GM12878 (cell line): ENCODE results near the gene YARS2. TPM values are rescaled to one million over a fixed set of nuclear protein-coding genes. Genes with fewer than 3 reads are reported as not detected.

ENCODE experiments used
- ATAC-seq: fragments of 200-7000 bp; cut with Tn5 transposase; 3 replicates; pipeline ENCODE4 v1.9.1; 2020; ENCODE audit warnings: mild to moderate bottlenecking, moderate library complexity
- BruUV-seq: library from RNA; stranded (reverse); fragments of 400-500 nt; replicated peaks from 2 replicates; lab custom pipeline; 2021; lab: Mats Ljungman, UMichigan
- CTCF ChIA-PET: fragments of 300-600 bp; sonication (Branson Sonifier 250); formaldehyde crosslinking; extraction: SDS; loops from one replicate; lab custom pipeline; 2021; ENCODE audit warnings: inconsistent platforms; lab: Yijun Ruan, JAX
- POLR2A ChIA-PET: fragments of 350-600 bp; formaldehyde crosslinking; extraction: SDS; loops from one replicate; lab custom pipeline; 2021; ENCODE audit warnings: inconsistent platforms; lab: Charles Lee
- RAD21 ChIA-PET: fragments of 300-600 bp; sonication (Branson Sonifier 250); formaldehyde crosslinking; loops from one replicate; lab custom pipeline; 2023; ENCODE audit warnings: antibody characterized with exemption; ENCODE audit not compliant: unreplicated experiment; lab: Charles Lee
- SMC1A ChIA-PET: fragments of 300-600 bp; sonication (Branson Sonifier 250); formaldehyde crosslinking; loops from one replicate; lab custom pipeline; 2023; ENCODE audit not compliant: unreplicated experiment, uncharacterized antibody; lab: Charles Lee
- DNase-seq: peaks from one replicate; pipeline ENCODE4 v3.0.0-alpha.2; 2011; ENCODE audit warnings: low read depth, low spot score
- FAIRE-seq: peaks from 3 replicates; lab custom pipeline; 2011; peaks lifted over from hg19 to GRCh38; lab: Jason Lieb, UNC
- H2AFZ ChIP-seq: 2 replicates; pipeline ENCODE4 v1.6.0; 2011; ENCODE audit warnings: low read depth, low read length, control low read depth; ENCODE audit not compliant: control insufficient read depth
- H3K27ac ChIP-seq: 2 replicates; pipeline ENCODE4 v1.5.1; 2011; ENCODE audit warnings: control low read depth; ENCODE audit not compliant: control insufficient read depth, insufficient read depth
- H3K27me3 ChIP-seq, 2 experiments: replicated peaks in 1 of 2; 2 replicates each; pipeline versions ENCODE4 v1.6.0 to v1.6.1; 2011; ENCODE audit warnings: low read length in 1 of 2; ENCODE audit not compliant: control insufficient read depth in 2 of 2, insufficient read depth in 2 of 2
- H3K36me3 ChIP-seq, 2 experiments: 2 replicates each; pipeline ENCODE4 v1.5.1; 2011; ENCODE audit warnings: low read length in 1 of 2; ENCODE audit not compliant: control insufficient read depth in 2 of 2, insufficient read depth in 2 of 2
- H3K4me1 ChIP-seq: 2 replicates; pipeline ENCODE4 v1.6.1; 2011; ENCODE audit warnings: mild to moderate bottlenecking, low read length, moderate library complexity, mixed read lengths; ENCODE audit not compliant: control insufficient read depth, insufficient read depth
- H3K4me2 ChIP-seq: 2 replicates; pipeline ENCODE4 v1.6.0; 2011; ENCODE audit warnings: control low read depth; ENCODE audit not compliant: control insufficient read depth, insufficient read depth
- H3K4me3 ChIP-seq: fragments of 200-600 bp; sonication (generic); 2 replicates; pipeline ENCODE4 v1.5.1; 2016
- H3K79me2 ChIP-seq: 2 replicates; pipeline ENCODE4 v1.6.0; 2011; ENCODE audit warnings: low read length; ENCODE audit not compliant: control insufficient read depth, insufficient read depth
- H3K9ac ChIP-seq: 2 replicates; pipeline ENCODE4 v1.8.0; 2011; ENCODE audit warnings: low read length, control low read depth, mixed read lengths; ENCODE audit not compliant: control insufficient read depth, insufficient read depth
- H3K9me3 ChIP-seq: replicated peaks from 3 replicates; pipeline ENCODE4 v1.5.1; 2011; ENCODE audit warnings: mild to moderate bottlenecking, low read length; ENCODE audit not compliant: control insufficient read depth, insufficient read depth
- H4K20me1 ChIP-seq: 2 replicates; pipeline ENCODE4 v1.6.0; 2011; ENCODE audit not compliant: control insufficient read depth, insufficient read depth
- BCL11A ChIP-seq: IDR thresholded peaks from 2 replicates; pipeline ENCODE4 v1.6.1; 2011; ENCODE audit warnings: low read depth, low read length
- ESRRA ChIP-seq: IDR thresholded peaks from 2 replicates; pipeline ENCODE4 v1.6.1; 2012; ENCODE audit warnings: mild to moderate bottlenecking, low read length, improper control_type of control experiment
- HDAC6 ChIP-seq: fragments of 200-600 bp; sonication (generic); IDR thresholded peaks from one replicate; pipeline ENCODE4 v1.8.0; 2017; ENCODE audit warnings: antibody characterized with exemption; ENCODE audit not compliant: unreplicated experiment
- IKZF1 ChIP-seq: fragments of 450-650 bp; conservative IDR thresholded peaks from 2 replicates; pipeline ENCODE4 v1.6.1; 2017; ENCODE audit warnings: antibody characterized with exemption, mild to moderate bottlenecking
- NFIC ChIP-seq: IDR thresholded peaks from 2 replicates; pipeline ENCODE4 v1.6.1; 2012; ENCODE audit warnings: low read depth, mild to moderate bottlenecking, inconsistent platforms, low read length, moderate library complexity
- NR2C1 ChIP-seq: fragments of 450-650 bp; IDR thresholded peaks from 2 replicates; pipeline ENCODE4 v1.6.1; 2017; ENCODE audit warnings: antibody characterized with exemption, mild to moderate bottlenecking, moderate library complexity
- NR2F1 ChIP-seq: fragments of 450-650 bp; conservative IDR thresholded peaks from 2 replicates; pipeline ENCODE4 v1.6.1; 2017; ENCODE audit warnings: mild to moderate bottlenecking
- NRF1 ChIP-seq: conservative IDR thresholded peaks from 2 replicates; pipeline ENCODE4 v1.6.1; 2011; ENCODE audit warnings: mild to moderate bottlenecking, low read depth, low read length, improper control_type of control experiment
- RB1 ChIP-seq: fragments of 450-650 bp; formaldehyde crosslinking; IDR thresholded peaks from 2 replicates; pipeline ENCODE4 v1.6.1; 2017; ENCODE audit warnings: mild to moderate bottlenecking, borderline replicate concordance
- RUNX3 ChIP-seq: IDR thresholded peaks from 2 replicates; pipeline ENCODE4 v1.6.1; 2012; ENCODE audit warnings: low read length, inconsistent platforms
- SUZ12 ChIP-seq: fragments of 200-600 bp; sonication (generic); IDR thresholded peaks from one replicate; pipeline ENCODE4 v1.6.1; 2018; ENCODE audit warnings: antibody characterized with exemption, mild to moderate bottlenecking; ENCODE audit not compliant: unreplicated experiment
- ZNF217 ChIP-seq: fragments of 450-650 bp; IDR thresholded peaks from 2 replicates; pipeline ENCODE4 v1.6.1; 2017; ENCODE audit warnings: antibody characterized with exemption, mild to moderate bottlenecking
- ZNF274 ChIP-seq: IDR thresholded peaks from one replicate; pipeline ENCODE4 v1.8.0; 2011; ENCODE audit not compliant: insufficient read length, insufficient read depth
- WGBS: methylation state at CpG from one replicate; pipeline ENCODE4 v1.1.6; 2016; ENCODE audit warnings: low lambda C conversion rate; ENCODE audit not compliant: insufficient replicate concordance, insufficient coverage; ENCODE audit errors: missing lambda C conversion rate; 5-methylcytosine and 5-hydroxymethylcytosine counted together
- in situ Hi-C: fragments of 300-500 bp; cut with MboI; formaldehyde crosslinking; loops from 9 replicates; pipeline ENCODE4 v1.14.3; 2018; ENCODE audit warnings: mixed read lengths
- intact Hi-C: fragments of 100-400 bp; cut with micrococcal nuclease; formaldehyde crosslinking; loops from one replicate; pipeline ENCODE4 v1.14.2; 2022; ENCODE audit not compliant: unreplicated experiment
- polyA plus RNA-seq, 11 experiments: library from polyadenylated mRNA; depleted of rRNA in 4 of 11; unstranded in 6 of 11; stranded (reverse) in 5 of 11; fragments of >200 nt; fragmentation: Nextera tagmentation in 4 of 11; fragmentation: Illumina TruSeq in 1 of 11; extraction: Ambion mirVana in 4 of 11; extraction: Trizol in 1 of 11; gene quantifications; 1 replicate in 1 of 11; 2 replicates in 10 of 11; pipeline versions ENCODE4 v1.2.1 to v1.2.3, GENCODE V29; 2011 to 2016; ENCODE audit warnings: inconsistent platforms in 2 of 11, missing spikeins in 2 of 11, low read depth in 1 of 11
- total RNA-seq, 4 experiments: library from RNA; depleted of rRNA in 3 of 4; stranded (reverse); fragments of >200 nt in 3 of 4; fragmentation: Illumina TruSeq in 1 of 4; extraction: Trizol in 1 of 4; gene quantifications; 2 replicates each; pipeline versions ENCODE4 v1.2.1 to v1.2.3, GENCODE V29; 2013 to 2021
- TF ChIP-seq, protein P1 (sequence below): IDR thresholded peaks from 2 replicates; pipeline ENCODE4 v1.6.1; 2012; ENCODE audit warnings: improper control_type of control experiment, low read depth, low read length; ENCODE audit not compliant: insufficient replicate concordance
- TF ChIP-seq, protein P2 (sequence below): IDR thresholded peaks from 2 replicates; pipeline ENCODE4 v1.6.1; 2011; ENCODE audit warnings: low read depth, mild to moderate bottlenecking, low read length, moderate library complexity, borderline replicate concordance; ENCODE audit errors: extremely low read depth
- TF ChIP-seq, protein P3 (sequence below): fragments of 150-350 bp; IDR thresholded peaks from 2 replicates; pipeline ENCODE4 v1.6.1; 2014; ENCODE audit warnings: mild to moderate bottlenecking, low read depth, low read length
- TF ChIP-seq, protein P4 (sequence below): IDR thresholded peaks from 2 replicates; pipeline ENCODE4 v1.6.1; 2011; ENCODE audit warnings: borderline replicate concordance, low read depth, mild to moderate bottlenecking, moderate library complexity, mixed read lengths, low read length; ENCODE audit not compliant: insufficient read depth; ENCODE audit errors: extremely low read length

Gene YARS2
- total and polyA plus RNA-seq, 10 of the 15 experiments (the other 5 are each of a cell fraction or from before 2014, with no cell fraction given), result 13.4 to 46.7 (median 29.6) TPM

DNA sequence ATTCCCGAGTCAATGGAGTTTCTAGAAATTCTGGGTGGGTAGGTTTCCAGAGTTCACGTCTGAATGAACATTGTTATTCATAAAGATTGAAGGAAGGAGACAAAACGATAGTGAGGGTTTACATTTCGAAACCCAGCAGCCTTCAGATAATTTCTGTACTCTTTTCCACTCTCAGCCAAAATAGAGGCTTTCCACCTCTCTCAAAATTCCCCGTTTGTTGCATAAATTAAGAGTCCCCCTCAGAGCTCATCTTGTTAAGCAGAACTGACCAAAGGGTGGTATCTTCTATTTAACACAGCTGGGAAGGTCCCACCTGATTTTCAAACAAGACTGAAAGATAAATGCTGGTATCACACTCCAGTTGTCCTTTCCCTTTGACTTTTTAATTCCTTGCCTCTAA lies 21.5 kb upstream of the YARS2 start:
- Histone ChIP-seq H3K79me2 (no peaks in the 10 kb centered on the region), H3K9ac (no peak overlapping the region), H3K27me3 (no peaks in the 10 kb centered on the region), H3K4me3 (no peak overlapping the region)
- FAIRE-seq, result no peak
- ChIA-PET CTCF (no interaction called here), POLR2A (no interaction called here)
- WGBS, result 2% methylated on average over 5 of the region's 5 CpGs
- no TSS peak for BruUV-seq
- TF ChIP-seq RB1 (no peak), ZNF274 (no peak), NFIC (no peak), IKZF1 (peak; percentile 27), ZNF217 (no peak), NRF1 (no peak), NR2F1 (no peak), RUNX3 (peak; percentile 11; the same call in 1 of the 2 replicates), SUZ12 (no peak), ESRRA (no peak), NR2C1 (no peak), BCL11A (no peak), HDAC6 (no peak)
- TF ChIP-seq, protein P1, sequence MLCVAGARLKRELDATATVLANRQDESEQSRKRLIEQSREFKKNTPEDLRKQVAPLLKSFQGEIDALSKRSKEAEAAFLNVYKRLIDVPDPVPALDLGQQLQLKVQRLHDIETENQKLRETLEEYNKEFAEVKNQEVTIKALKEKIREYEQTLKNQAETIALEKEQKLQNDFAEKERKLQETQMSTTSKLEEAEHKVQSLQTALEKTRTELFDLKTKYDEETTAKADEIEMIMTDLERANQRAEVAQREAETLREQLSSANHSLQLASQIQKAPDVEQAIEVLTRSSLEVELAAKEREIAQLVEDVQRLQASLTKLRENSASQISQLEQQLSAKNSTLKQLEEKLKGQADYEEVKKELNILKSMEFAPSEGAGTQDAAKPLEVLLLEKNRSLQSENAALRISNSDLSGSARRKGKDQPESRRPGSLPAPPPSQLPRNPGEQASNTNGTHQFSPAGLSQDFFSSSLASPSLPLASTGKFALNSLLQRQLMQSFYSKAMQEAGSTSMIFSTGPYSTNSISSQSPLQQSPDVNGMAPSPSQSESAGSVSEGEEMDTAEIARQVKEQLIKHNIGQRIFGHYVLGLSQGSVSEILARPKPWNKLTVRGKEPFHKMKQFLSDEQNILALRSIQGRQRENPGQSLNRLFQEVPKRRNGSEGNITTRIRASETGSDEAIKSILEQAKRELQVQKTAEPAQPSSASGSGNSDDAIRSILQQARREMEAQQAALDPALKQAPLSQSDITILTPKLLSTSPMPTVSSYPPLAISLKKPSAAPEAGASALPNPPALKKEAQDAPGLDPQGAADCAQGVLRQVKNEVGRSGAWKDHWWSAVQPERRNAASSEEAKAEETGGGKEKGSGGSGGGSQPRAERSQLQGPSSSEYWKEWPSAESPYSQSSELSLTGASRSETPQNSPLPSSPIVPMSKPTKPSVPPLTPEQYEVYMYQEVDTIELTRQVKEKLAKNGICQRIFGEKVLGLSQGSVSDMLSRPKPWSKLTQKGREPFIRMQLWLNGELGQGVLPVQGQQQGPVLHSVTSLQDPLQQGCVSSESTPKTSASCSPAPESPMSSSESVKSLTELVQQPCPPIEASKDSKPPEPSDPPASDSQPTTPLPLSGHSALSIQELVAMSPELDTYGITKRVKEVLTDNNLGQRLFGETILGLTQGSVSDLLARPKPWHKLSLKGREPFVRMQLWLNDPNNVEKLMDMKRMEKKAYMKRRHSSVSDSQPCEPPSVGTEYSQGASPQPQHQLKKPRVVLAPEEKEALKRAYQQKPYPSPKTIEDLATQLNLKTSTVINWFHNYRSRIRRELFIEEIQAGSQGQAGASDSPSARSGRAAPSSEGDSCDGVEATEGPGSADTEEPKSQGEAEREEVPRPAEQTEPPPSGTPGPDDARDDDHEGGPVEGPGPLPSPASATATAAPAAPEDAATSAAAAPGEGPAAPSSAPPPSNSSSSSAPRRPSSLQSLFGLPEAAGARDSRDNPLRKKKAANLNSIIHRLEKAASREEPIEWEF, result no peak
- TF ChIP-seq, protein P2, sequence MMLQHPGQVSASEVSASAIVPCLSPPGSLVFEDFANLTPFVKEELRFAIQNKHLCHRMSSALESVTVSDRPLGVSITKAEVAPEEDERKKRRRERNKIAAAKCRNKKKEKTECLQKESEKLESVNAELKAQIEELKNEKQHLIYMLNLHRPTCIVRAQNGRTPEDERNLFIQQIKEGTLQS, result no peak
- TF ChIP-seq, protein P3, sequence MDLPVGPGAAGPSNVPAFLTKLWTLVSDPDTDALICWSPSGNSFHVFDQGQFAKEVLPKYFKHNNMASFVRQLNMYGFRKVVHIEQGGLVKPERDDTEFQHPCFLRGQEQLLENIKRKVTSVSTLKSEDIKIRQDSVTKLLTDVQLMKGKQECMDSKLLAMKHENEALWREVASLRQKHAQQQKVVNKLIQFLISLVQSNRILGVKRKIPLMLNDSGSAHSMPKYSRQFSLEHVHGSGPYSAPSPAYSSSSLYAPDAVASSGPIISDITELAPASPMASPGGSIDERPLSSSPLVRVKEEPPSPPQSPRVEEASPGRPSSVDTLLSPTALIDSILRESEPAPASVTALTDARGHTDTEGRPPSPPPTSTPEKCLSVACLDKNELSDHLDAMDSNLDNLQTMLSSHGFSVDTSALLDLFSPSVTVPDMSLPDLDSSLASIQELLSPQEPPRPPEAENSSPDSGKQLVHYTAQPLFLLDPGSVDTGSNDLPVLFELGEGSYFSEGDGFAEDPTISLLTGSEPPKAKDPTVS, result no peak
- TF ChIP-seq, protein P4, sequence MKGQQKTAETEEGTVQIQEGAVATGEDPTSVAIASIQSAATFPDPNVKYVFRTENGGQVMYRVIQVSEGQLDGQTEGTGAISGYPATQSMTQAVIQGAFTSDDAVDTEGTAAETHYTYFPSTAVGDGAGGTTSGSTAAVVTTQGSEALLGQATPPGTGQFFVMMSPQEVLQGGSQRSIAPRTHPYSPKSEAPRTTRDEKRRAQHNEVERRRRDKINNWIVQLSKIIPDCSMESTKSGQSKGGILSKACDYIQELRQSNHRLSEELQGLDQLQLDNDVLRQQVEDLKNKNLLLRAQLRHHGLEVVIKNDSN, result no peak
- TF ChIP-seq, all 136 proteins: peak for 2
- ChIA-PET RAD21 (no interaction called here), SMC1A (interaction anchor here (1.3 kb wide), 1 partner anchor 21 kb away, joined by 4 read pairs; the partner anchor contains the start of gene YARS2)
- intact Hi-C loops, result no loop called here
- ATAC-seq (peak; percentile 75), DNase-seq (no peak)
- no peak overlapping the region for H3K4me2 ChIP-seq
- no peaks in the 10 kb centered on the region for H4K20me1 ChIP-seq
- H2AFZ ChIP-seq, result no peak overlapping the region
- no peaks in the 10 kb centered on the region for H3K4me1 ChIP-seq
- H3K9me3 ChIP-seq, result no peaks in the 10 kb centered on the region
- in situ Hi-C loops, result no loop called here
- H3K36me3 ChIP-seq, result no peaks in the 10 kb centered on the region
- H3K27ac ChIP-seq, result no peak overlapping the region
